H4 (cell line): ENCODE measurements around the gene AKAP8L. TPM values are rescaled to one million over a fixed set of nuclear protein-coding genes. Genes with fewer than 3 reads are reported as not detected.
A peak's percentile ranks its signal among the peaks of the same experiment; 100 is the strongest.

Source experiments
- DNase-seq: peaks from one replicate; pipeline ENCODE4 v3.0.0-alpha.2; 2015; ENCODE audit warnings: low spot score
- total RNA-seq: library from RNA; depleted of rRNA; stranded (reverse); fragments of >200 nt; shearing (Covaris generic); gene quantifications from 2 replicates; pipeline ENCODE4 v1.2.3, GENCODE V29; 2014

The AKAP8L gene
- total RNA-seq, 1 experiment from 2014 or later = 37.5 TPM

GRCh38 chr19:15436012-15436825, 17.4 kb upstream of the AKAP8L start:
- DNase-seq = no peak

DNA sequence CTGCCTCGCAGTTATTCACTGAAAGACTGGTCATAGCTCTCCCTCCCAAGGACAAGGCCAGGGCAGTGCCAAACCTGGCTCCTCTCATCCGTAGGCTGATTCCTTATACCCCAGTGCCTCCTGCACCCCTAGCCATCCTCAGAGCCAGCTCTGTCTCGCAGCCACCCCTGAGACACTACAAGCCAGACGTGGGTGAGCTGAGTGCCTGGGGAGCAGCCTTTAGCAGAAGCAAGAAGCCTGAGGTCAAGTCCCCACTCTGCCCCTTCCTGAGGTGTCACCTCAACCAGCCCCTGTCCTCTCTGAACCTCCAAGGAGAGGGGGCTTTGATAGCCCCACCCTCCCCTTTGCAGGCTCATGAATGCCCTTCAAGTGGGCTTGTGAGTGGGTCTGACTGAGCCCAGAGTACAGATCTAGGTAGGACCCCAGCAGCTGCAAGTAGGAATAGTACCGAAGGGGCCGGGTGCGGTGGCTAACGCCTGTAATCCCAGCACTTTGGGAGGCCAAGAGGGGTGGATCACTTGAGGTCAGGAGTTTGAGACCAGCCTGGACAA, 14.8 kb upstream of the AKAP8L start:
- no peak for DNase-seq

GRCh38 chr19:15432629-15433518, 14.1 kb upstream of the AKAP8L start:
- DNase-seq = peak; percentile 91

- DNase-seq = no peak
Observed at GRCh38 chr19:15432018-15432494, 13.3 kb upstream of the AKAP8L start.

- no peak for DNase-seq
Observed at GRCh38 chr19:15431396-15432017, 12.7 kb upstream of the AKAP8L start.

GRCh38 chr19:15430526-15431120, 11.8 kb upstream of the AKAP8L start:
- no peak for DNase-seq

DNA sequence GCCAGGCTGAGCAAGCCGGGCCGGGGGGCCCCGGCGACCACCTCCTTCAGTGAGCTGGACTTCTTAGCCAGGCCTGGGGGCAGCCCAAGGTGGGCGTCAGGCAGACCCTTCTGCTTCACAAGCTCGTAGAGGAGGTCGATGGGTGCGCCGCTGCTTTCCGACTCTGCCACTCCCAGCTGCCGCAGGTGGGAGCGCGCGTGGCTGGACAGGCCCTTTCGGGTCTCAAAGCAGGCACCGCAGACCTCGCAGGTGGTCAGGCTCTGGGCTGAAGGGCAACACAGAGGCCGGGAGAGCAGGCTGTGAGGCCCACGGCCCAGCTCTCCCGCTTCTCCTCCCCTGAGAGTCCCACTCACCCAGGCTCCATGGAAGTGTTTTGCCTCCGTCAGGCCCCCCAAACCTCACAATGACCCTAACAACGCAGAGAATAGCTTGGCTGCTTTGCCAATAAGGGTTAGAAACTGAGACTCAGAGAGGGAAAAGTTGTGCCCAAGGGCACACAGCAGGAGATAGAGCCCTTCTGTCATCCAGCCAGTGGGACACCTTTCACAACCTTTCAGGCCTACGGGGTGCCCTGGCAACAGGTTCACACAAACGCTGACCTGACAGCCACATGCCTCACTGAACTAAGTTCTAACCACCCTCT, 11.2 kb upstream of the AKAP8L start:
- no peak for DNase-seq

GRCh38 chr19:15428956-15429824, 10.4 kb upstream of the AKAP8L start:
- DNase-seq = no peak

DNA sequence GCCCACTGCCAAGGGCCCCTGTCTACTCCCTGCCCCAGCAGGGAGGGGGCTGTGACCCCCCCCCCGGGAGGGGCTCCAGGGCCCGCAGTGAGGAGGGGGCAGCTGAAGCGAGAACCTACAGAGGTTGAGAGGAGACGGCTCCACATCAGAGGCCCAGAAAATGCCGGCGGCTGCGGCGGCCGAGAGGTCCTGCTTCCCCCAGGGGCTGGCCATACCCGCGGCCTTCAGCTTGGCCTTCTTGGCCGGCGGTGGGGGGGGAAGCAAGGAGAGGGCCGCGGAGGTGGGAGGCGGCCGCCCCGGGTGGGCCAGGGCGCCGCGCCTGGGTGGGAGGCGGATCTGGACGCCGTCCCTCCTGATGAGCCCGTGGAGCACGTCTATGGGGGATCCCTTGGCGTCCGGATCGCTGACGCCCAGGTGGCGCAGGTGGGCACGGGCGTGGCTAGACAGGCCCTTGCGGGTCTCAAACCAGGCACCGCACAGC, 9.2 kb upstream of the AKAP8L start:
- no peak for DNase-seq

- DNase-seq = no peak
Observed at GRCh38 chr19:15427350-15427700, 8.5 kb upstream of the AKAP8L start.

- no peak for DNase-seq
Observed at GRCh38 chr19:15426485-15427349, 7.9 kb upstream of the AKAP8L start.

GRCh38 chr19:15425321-15425950, 6.6 kb upstream of the AKAP8L start:
- no peak for DNase-seq

GRCh38 chr19:15424692-15425272, 6.0 kb upstream of the AKAP8L start:
- DNase-seq = no peak

- no peak for DNase-seq
Observed at GRCh38 chr19:15424121-15424520, 5.3 kb upstream of the AKAP8L start.

DNA sequence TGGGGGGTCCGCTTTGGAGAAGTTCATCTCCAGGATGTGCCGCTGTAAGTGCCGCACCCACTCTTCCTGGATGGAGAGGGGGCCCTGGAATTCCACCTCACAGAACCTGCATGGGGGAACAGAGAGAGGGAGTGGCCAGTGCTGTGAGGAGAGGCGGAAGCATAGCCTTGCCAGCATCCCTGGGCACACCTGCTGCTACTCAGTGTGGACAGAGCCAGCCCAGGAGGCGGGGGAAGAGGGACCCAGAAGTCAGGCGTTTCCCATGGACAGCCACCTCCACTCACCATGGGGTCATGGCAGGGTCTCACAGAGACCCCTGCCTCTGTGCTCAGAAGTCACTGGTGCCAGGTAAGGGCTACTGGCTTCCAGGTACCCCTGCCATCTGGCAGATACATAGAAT, 4.3 kb upstream of the AKAP8L start:
- no peak for DNase-seq

- DNase-seq = no peak
Observed at GRCh38 chr19:15422296-15423075, 3.7 kb upstream of the AKAP8L start.

GRCh38 chr19:15421721-15422260, 3.0 kb upstream of the AKAP8L start:
- DNase-seq = no peak
